ENCODE results near the gene IRAK2. TPM values are rescaled to one million over a fixed set of nuclear protein-coding genes. Genes with fewer than 3 reads are reported as not detected.

Gene IRAK2
- total RNA-seq, 1 experiment from 2014 or later: 4.2 TPM

DNA sequence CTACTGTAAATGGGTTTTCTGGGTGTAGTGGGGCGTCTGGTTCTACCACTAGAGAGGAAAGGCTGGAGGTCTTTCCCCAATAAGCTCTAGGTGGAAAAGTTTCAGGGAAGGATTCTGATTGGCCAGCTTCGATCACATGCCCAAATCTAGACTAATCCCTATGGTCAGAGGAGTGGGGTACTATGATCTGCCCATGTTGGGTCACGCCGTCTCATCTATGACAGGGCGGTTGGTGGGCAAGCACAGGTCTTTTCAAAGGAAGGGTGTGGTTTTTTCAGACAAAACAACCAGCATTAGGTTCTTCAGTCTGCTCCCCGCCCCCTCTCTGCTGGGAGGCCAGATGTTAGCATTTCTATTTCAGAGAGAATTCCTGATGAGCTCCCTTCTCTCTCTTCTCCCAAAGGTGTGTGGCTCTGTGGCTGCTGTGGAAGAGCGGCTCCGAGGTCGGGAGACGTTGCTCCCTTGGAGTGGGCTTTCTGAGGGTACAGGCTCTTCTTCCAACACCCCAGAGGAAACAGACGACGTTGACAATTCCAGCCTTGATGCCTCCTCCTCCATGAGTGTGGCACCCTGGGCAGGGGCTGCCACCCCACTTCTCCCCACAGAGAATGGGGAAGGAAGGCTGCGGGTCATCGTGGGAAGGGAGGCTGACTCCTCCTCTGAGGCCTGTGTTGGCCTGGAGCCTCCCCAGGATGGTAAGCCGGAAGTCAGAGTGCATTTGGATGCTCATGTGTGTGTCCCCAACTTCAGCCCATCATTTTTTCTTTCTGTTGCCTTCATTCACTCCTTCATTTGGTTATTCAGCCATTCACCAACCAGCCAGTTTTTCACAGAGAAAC lies 73.8 kb downstream of the IRAK2 start:
- Mint-ChIP-seq H3K9me3 (ENCODE audit: unreplicated experiment) (no peaks in the 10 kb centered on the region), H3K27ac (ENCODE audit: unreplicated experiment) (no peak overlapping the region), H3K27me3 (ENCODE audit: insufficient read depth, unreplicated experiment) (no peaks in the 10 kb centered on the region), H3K36me3 (ENCODE audit: insufficient read depth, unreplicated experiment) (peaks cover 22% of the 10 kb centered on the region), H3K4me3 (ENCODE audit: unreplicated experiment) (no peak overlapping the region), H3K4me1 (ENCODE audit: low read depth, unreplicated experiment) (no peaks in the 10 kb centered on the region)
- H3K9me3 ChIP-seq: no peaks in the 10 kb centered on the region
- H3K27me3 ChIP-seq (replicated peaks; ENCODE audit: control insufficient read depth, insufficient read depth, low read length): no peaks in the 10 kb centered on the region
- TF ChIP-seq, protein P1, sequence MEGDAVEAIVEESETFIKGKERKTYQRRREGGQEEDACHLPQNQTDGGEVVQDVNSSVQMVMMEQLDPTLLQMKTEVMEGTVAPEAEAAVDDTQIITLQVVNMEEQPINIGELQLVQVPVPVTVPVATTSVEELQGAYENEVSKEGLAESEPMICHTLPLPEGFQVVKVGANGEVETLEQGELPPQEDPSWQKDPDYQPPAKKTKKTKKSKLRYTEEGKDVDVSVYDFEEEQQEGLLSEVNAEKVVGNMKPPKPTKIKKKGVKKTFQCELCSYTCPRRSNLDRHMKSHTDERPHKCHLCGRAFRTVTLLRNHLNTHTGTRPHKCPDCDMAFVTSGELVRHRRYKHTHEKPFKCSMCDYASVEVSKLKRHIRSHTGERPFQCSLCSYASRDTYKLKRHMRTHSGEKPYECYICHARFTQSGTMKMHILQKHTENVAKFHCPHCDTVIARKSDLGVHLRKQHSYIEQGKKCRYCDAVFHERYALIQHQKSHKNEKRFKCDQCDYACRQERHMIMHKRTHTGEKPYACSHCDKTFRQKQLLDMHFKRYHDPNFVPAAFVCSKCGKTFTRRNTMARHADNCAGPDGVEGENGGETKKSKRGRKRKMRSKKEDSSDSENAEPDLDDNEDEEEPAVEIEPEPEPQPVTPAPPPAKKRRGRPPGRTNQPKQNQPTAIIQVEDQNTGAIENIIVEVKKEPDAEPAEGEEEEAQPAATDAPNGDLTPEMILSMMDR (IDR thresholded peaks at IDR 0.05; ENCODE audit: insufficient read depth in 1 of 2, low read depth in 1 of 2, low read length in 1 of 2, severe bottlenecking in 1 of 2, unreplicated experiment in 1 of 2): no peak
- CTCF ChIA-PET: no interaction called here
- POLR2A ChIA-PET: no interaction called here
- DNase-seq: no peak
- no peak overlapping the region for H3K4me3 ChIP-seq (ENCODE audit: low read depth, low read length)
- H3K4me1 ChIP-seq: no peaks in the 10 kb centered on the region
- H3K36me3 ChIP-seq (ENCODE audit: control insufficient read depth, insufficient read depth, low read length): peaks cover 2% of the 10 kb centered on the region; the same call in 1 of the 2 replicates
- intact Hi-C loops (cut with micrococcal nuclease; ENCODE audit: unreplicated experiment): no loop called here
- BruUV-seq (replicated peaks): no TSS peak

DNA sequence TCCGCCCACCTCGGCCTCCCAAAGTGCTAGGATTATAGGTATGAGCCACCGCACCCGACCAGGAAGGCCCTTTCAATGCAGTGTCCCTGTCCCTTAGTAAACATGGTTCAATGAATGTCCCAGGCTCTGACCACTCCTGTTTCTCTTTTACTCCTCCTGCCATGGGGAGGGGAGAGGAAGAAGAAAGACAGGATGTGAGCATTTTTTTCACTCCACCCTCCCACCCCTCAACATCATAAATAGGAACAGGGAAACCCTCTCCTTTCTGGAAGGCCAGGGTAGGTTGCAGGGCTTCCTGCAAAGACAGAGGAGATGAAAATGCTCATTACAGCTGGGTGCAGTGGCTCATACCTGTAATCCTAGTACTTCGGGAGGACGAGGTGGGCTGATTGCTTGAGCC lies 76.1 kb downstream of the IRAK2 start:
- H3K4me3 Mint-ChIP-seq (ENCODE audit: unreplicated experiment): no peak overlapping the region
- H3K27me3 Mint-ChIP-seq (ENCODE audit: insufficient read depth, unreplicated experiment): no peaks in the 10 kb centered on the region
- Histone ChIP-seq H3K36me3 (ENCODE audit: control insufficient read depth, insufficient read depth, low read length) (peaks cover 2% of the 10 kb centered on the region; the same call in 1 of the 2 replicates), H3K9me3 (peaks cover 7% of the 10 kb centered on the region; the same call in 1 of the 2 replicates), H3K27me3 (replicated peaks; ENCODE audit: control insufficient read depth, insufficient read depth, low read length) (no peaks in the 10 kb centered on the region), H3K4me1 (no peaks in the 10 kb centered on the region), H3K4me3 (ENCODE audit: low read depth, low read length) (no peak overlapping the region)
- intact Hi-C loops (cut with micrococcal nuclease; ENCODE audit: unreplicated experiment): no loop called here
- TF ChIP-seq, protein P1 (IDR thresholded peaks at IDR 0.05; ENCODE audit: insufficient read depth in 1 of 2, low read depth in 1 of 2, low read length in 1 of 2, severe bottlenecking in 1 of 2, unreplicated experiment in 1 of 2): no peak
- BruUV-seq (replicated peaks): no TSS peak
- peaks cover 10% of the 10 kb centered on the region for H3K9me3 Mint-ChIP-seq (ENCODE audit: unreplicated experiment)
- POLR2A ChIA-PET: no interaction called here
- H3K27ac Mint-ChIP-seq (ENCODE audit: unreplicated experiment): no peak overlapping the region
- no peaks in the 10 kb centered on the region for H3K4me1 Mint-ChIP-seq (ENCODE audit: low read depth, unreplicated experiment)
- peaks cover 22% of the 10 kb centered on the region for H3K36me3 Mint-ChIP-seq (ENCODE audit: insufficient read depth, unreplicated experiment)
- CTCF ChIA-PET: no interaction called here
- no peak for DNase-seq

DNA sequence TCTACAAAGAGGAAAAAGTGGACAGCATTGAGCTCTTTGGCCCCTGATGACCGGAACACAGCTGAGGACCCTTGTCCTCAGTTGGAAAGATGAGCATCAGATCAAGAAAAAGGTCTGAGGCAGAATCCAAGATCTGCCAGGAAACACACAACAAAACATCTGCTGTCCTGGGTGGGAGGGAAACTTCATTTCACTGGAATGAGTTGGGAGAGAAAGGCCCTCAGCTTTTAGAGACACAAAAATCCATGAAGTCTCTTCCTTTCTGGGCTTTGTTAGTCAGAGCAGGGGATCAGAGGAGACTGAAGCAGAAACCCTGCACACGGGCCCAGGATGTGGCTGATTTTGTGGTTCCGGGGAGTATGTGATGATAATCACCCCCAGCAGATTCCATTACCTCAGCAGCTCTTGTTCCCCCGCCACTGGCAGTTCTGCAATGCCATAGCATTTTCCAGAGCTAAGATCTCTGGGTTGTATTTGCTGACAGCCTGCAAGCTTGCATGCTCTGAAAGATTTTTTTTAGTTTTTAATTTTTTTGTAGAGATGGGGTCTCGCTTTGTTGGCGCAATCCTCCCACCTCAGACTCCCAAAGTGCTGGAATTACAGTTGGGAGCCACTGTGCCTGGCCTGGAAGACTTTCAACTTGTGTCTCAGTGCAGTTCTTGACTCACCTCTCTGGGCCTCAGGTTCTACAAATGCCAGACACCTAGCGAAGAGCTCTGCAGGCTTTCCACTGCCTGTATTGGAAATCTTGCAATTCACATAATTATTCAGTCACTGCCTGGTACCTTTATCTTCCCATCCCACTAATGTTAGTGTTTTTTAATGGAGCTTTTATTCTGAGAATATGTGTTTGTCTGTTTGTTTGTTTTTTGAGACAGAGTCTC lies 77.7 kb downstream of the IRAK2 start:
- Mint-ChIP-seq H3K27ac (ENCODE audit: unreplicated experiment) (no peak overlapping the region), H3K4me1 (ENCODE audit: low read depth, unreplicated experiment) (no peaks in the 10 kb centered on the region), H3K9me3 (ENCODE audit: unreplicated experiment) (peaks cover 10% of the 10 kb centered on the region), H3K27me3 (ENCODE audit: insufficient read depth, unreplicated experiment) (no peaks in the 10 kb centered on the region), H3K4me3 (ENCODE audit: unreplicated experiment) (no peak overlapping the region), H3K36me3 (ENCODE audit: insufficient read depth, unreplicated experiment) (peaks cover 16% of the 10 kb centered on the region)
- H3K27me3 ChIP-seq (replicated peaks; ENCODE audit: control insufficient read depth, insufficient read depth, low read length): no peaks in the 10 kb centered on the region
- ChIA-PET POLR2A (interaction anchor here (0.6 kb wide), 1 partner anchor 331 kb away, joined by 4 read pairs; no protein-coding TSS in a partner anchor), CTCF (no interaction called here)
- DNase-seq: no peak
- intact Hi-C loops (cut with micrococcal nuclease; ENCODE audit: unreplicated experiment): no loop called here
- H3K9me3 ChIP-seq: peaks cover 7% of the 10 kb centered on the region; the same call in 1 of the 2 replicates
- H3K36me3 ChIP-seq (ENCODE audit: control insufficient read depth, insufficient read depth, low read length): peaks cover 2% of the 10 kb centered on the region; the same call in 1 of the 2 replicates
- BruUV-seq (replicated peaks): no TSS peak
- H3K4me1 ChIP-seq: 0 out of 2 replicates have a peak, but pooled peaks cover under 1% of the 10 kb centered on the region
- TF ChIP-seq, protein P1 (IDR thresholded peaks at IDR 0.05; ENCODE audit: insufficient read depth in 1 of 2, low read depth in 1 of 2, low read length in 1 of 2, severe bottlenecking in 1 of 2, unreplicated experiment in 1 of 2): no peak
- no peak overlapping the region for H3K4me3 ChIP-seq (ENCODE audit: low read depth, low read length)

Measured in Caco-2 (cell line).